Measurements from ENCODE around the gene ZNF749. TPM values are rescaled to one million over a fixed set of nuclear protein-coding genes. Genes with fewer than 3 reads are reported as not detected.

The ZNF749 gene
- polyA plus RNA-seq, 1 of the 3 experiments (the other 2 are of a cell fraction) = 14.9 TPM

GRCh38 chr19:57443121-57443696, 8.1 kb downstream of the ZNF749 start:
- H2AFZ ChIP-seq (ENCODE audit: low read depth) = no peak overlapping the region
- H3K9ac ChIP-seq = no peak overlapping the region
- H3K4me3 ChIP-seq (ENCODE audit: low read depth in 2 of 2, low read length in 1 of 2) = no peak overlapping the region
- H3K79me2 ChIP-seq (ENCODE audit: insufficient read depth) = peaks cover 48% of the 10 kb centered on the region
- H3K36me3 ChIP-seq (replicated peaks in 1 of 2; ENCODE audit: control insufficient read depth in 1 of 2, insufficient read depth in 2 of 2, low read length in 1 of 2) = peaks cover 20 to 26% of the 10 kb centered on the region in 2 experiments
- ChIA-PET POLR2A (no interaction called here), CTCF (no interaction called here)
- H3K4me2 ChIP-seq = no peak overlapping the region
- no peaks in the 10 kb centered on the region; a peak in 1 of 4 replicates for H3K4me1 ChIP-seq (ENCODE audit: control insufficient read depth in 1 of 2, insufficient read depth in 2 of 2, low read depth in 1 of 2, low read length in 1 of 2)
- H3K27me3 ChIP-seq (ENCODE audit: insufficient read depth) = no peaks in the 10 kb centered on the region
- no peak overlapping the region for H3K27ac ChIP-seq (ENCODE audit: low read depth in 2 of 2, low read length in 1 of 2)
- no peak for DNase-seq
- H3K9me2 ChIP-seq = no peaks in the 10 kb centered on the region
- H4K20me1 ChIP-seq (ENCODE audit: insufficient read depth) = no peaks in the 10 kb centered on the region
- H3F3A ChIP-seq (replicated peaks; ENCODE audit: insufficient read depth) = no peaks in the 10 kb centered on the region
- no peaks in the 10 kb centered on the region for H3K9me3 ChIP-seq
- 92% methylated on average over 5 of the region's 5 CpGs for WGBS (ENCODE audit: low lambda C conversion rate)
- TF ChIP-seq MXI1 (IDR thresholded peaks at IDR 0.05; ENCODE audit: low read depth, low read length) (no peak), ELF1 (IDR thresholded peaks at IDR 0.05) (no peak), USF2 (IDR thresholded peaks at IDR 0.05; ENCODE audit: borderline replicate concordance, low read depth, low read length) (no peak), TAF1 (IDR thresholded peaks at IDR 0.05; ENCODE audit: borderline replicate concordance, low read depth, low read length) (no peak), TCF12 (IDR thresholded peaks at IDR 0.05) (no peak), MEF2A (IDR thresholded peaks at IDR 0.05; ENCODE audit: borderline replicate concordance, low read depth) (no peak)

DNA sequence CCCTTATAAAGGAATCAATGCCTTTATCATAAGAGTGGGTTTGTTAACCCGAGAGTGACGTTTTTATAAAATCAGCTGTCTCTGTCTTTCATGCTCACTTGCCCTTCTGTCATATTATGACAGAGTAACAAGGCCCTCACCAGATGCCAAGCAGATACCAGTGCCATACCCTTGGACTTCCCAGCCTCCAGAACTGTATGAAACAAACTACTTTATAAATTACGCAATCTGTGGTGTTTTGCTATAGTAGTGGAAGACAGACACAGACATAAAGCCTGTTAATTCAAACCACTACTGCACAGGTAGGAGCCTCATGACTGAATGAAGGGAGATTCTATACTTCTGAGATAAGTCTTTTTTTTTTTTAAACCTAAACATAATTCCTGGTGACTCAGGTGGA, 17.2 kb downstream of the ZNF749 start:
- H4K20me1 ChIP-seq (ENCODE audit: insufficient read depth) = no peaks in the 10 kb centered on the region
- H3K27me3 ChIP-seq (ENCODE audit: insufficient read depth) = no peaks in the 10 kb centered on the region
- ChIA-PET CTCF (no interaction called here), POLR2A (no interaction called here)
- H3K9ac ChIP-seq = no peak overlapping the region
- no peaks in the 10 kb centered on the region for H3K4me1 ChIP-seq (ENCODE audit: control insufficient read depth in 1 of 2, insufficient read depth in 2 of 2, low read depth in 1 of 2, low read length in 1 of 2)
- H3F3A ChIP-seq (replicated peaks; ENCODE audit: insufficient read depth) = no peaks in the 10 kb centered on the region
- no peak overlapping the region for H3K4me3 ChIP-seq (ENCODE audit: low read depth in 2 of 2, low read length in 1 of 2)
- TF ChIP-seq JUND (IDR thresholded peaks at IDR 0.05) (no peak), CHD2 (IDR thresholded peaks at IDR 0.05; ENCODE audit: low read length, partially characterized antibody) (no peak), SIN3A (IDR thresholded peaks at IDR 0.05; ENCODE audit: borderline replicate concordance, low read depth, low read length) (no peak), SMC3 (IDR thresholded peaks at IDR 0.05; ENCODE audit: low read depth, low read length) (no peak), NFIC (IDR thresholded peaks at IDR 0.05; ENCODE audit: borderline replicate concordance) (no peak), RAD21 (IDR thresholded peaks at IDR 0.05; ENCODE audit: low read length) (no peak), POLR2AphosphoS5 (IDR thresholded peaks at IDR 0.05; ENCODE audit: low read depth, low read length) (no peak), USF2 (IDR thresholded peaks at IDR 0.05; ENCODE audit: borderline replicate concordance, low read depth, low read length) (no peak), NRF1 (IDR thresholded peaks at IDR 0.05; ENCODE audit: low read depth, low read length) (no peak), FOSL2 (IDR thresholded peaks at IDR 0.05; ENCODE audit: borderline replicate concordance, low read depth) (no peak), RFX5 (IDR thresholded peaks at IDR 0.05; ENCODE audit: low read length) (no peak), RCOR1 (IDR thresholded peaks at IDR 0.05; ENCODE audit: low read length) (no peak), REST (IDR thresholded peaks at IDR 0.05; ENCODE audit: low read depth, low read length) (no peak)
- TF ChIP-seq, protein P1, sequence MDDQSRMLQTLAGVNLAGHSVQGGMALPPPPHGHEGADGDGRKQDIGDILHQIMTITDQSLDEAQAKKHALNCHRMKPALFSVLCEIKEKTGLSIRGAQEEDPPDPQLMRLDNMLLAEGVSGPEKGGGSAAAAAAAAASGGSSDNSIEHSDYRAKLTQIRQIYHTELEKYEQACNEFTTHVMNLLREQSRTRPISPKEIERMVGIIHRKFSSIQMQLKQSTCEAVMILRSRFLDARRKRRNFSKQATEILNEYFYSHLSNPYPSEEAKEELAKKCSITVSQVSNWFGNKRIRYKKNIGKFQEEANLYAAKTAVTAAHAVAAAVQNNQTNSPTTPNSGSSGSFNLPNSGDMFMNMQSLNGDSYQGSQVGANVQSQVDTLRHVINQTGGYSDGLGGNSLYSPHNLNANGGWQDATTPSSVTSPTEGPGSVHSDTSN (IDR thresholded peaks at IDR 0.05) = no peak
- no peak overlapping the region for H2AFZ ChIP-seq (ENCODE audit: low read depth)
- 76% methylated on average over 3 of the region's 3 CpGs for WGBS (ENCODE audit: low lambda C conversion rate)
- H3K4me2 ChIP-seq = no peak overlapping the region
- no peaks in the 10 kb centered on the region for H3K36me3 ChIP-seq (replicated peaks in 1 of 2; ENCODE audit: control insufficient read depth in 1 of 2, insufficient read depth in 2 of 2, low read length in 1 of 2)
- H3K27ac ChIP-seq (ENCODE audit: low read depth in 2 of 2, low read length in 1 of 2) = no peak overlapping the region
- no peaks in the 10 kb centered on the region for H3K9me2 ChIP-seq
- no peaks in the 10 kb centered on the region for H3K9me3 ChIP-seq
- H3K79me2 ChIP-seq (ENCODE audit: insufficient read depth) = peaks cover 3% of the 10 kb centered on the region; the same call in 1 of the 2 replicates
- DNase-seq = no peak

Measured in SK-N-SH (cell line).